HG03457 (cell line): ENCODE measurements around the gene TYW1.
"Not testable (repeated sequence)": the region's sequence is repeated elsewhere in the genome, so short reads cannot be mapped to it uniquely, and the experiment has no call there.

ENCODE experiments used
- ATAC-seq: cut with Tn5 transposase; IDR thresholded peaks from one replicate; pipeline ENCODE4 v1.9.1; 2021; ENCODE audit warnings: moderate number of reproducible peaks; ENCODE audit not compliant: unreplicated experiment

Gene TYW1

DNA sequence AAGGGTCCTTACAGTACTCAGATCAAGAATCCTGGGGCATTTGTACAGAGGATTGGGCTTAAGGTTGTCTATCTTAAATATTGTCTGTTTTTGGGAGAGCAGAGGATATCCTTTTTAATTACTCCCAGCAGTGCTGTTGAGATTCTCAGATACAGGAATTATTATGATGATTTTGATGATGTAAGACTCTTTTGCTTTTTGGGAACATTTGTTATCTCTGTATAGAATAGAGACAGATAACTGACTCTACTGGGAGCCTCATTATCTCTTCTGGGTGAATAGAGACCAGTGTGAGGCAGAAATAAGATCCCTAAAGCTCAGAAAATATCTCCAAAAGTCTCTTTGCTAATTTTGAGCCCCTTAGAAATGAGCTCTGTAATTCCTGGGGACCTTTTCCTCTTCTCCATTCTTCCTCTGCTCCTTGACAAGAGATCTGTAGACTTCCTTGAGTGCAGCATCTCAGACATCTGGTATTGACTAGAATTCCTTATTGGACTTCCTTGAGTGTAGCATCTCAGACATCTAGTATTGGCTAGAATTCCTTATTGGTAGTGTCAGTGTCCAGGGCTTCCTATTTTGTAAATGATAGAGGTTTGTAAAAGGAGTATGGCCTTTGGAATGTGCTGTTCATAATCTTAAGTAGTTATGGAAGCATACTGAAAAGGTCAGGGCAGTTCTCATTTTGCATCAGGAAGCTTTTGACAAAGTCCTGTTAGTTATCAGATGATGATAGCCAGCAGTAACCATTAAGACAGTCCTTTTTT lies 118.0 kb downstream of the TYW1 start:
- ATAC-seq = not testable (repeated sequence)

DNA sequence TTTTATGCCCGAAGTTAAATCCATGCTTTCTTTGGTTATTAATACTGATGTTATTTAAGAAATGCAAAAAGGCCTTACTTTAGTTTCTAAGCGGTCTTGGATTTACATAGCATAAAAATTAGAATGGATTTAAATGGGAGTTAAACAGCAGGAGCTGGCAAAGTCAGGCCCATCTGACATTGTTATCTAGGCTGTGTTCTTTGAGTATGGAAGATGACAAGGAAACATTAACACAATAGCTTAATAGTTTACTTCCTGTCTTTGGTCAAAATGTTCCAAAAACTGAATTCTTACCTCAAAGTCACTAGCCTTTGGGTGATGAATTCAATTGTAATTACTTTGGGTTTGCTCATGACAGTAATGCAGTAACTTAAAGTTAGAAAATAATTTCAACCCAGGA lies 123.9 kb downstream of the TYW1 start:
- ATAC-seq = not testable (repeated sequence)

DNA sequence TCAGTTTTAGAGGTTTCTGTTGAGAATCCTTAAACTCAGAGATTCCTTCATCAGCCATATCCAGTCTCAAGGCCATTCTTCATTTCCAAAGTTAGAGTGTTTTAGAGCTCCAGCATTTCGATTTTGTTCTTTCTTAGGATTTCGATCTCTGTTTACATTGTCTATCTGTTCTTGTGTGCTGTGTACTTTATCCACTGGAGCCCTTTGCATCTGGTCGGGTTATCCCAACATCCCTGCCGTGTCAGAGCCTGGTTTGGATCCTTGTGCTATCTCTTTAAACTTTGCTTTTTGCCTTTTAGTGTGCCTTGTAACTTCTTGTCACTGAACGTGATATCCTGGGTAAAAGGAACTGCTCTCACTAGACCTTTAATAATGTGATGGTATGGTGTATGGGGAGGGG lies 131.6 kb downstream of the TYW1 start:
- ATAC-seq = not testable (repeated sequence)

DNA sequence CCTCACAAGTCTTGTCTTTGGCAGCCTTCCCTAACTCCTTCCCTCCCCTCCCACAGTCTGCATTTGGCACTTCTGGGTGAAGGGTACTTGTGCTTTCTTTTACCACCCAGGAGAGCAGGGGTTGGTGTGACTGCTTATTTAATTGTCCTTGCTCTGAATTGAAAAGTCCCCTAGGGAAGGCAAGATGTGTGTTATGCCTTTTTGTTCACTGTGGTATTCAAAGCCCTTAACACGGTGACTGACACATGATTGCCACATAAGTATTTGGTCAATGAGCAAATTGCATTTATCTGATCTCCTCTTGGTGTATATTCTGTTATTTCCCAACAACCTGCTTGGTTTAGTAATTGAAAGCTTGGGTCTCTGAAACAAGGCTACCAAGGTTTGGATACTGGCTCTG lies 134.1 kb downstream of the TYW1 start:
- not testable (repeated sequence) for ATAC-seq

GRCh38 chr7:67134912-67135311 lies 138.3 kb downstream of the TYW1 start:
- ATAC-seq = not testable (repeated sequence)

DNA sequence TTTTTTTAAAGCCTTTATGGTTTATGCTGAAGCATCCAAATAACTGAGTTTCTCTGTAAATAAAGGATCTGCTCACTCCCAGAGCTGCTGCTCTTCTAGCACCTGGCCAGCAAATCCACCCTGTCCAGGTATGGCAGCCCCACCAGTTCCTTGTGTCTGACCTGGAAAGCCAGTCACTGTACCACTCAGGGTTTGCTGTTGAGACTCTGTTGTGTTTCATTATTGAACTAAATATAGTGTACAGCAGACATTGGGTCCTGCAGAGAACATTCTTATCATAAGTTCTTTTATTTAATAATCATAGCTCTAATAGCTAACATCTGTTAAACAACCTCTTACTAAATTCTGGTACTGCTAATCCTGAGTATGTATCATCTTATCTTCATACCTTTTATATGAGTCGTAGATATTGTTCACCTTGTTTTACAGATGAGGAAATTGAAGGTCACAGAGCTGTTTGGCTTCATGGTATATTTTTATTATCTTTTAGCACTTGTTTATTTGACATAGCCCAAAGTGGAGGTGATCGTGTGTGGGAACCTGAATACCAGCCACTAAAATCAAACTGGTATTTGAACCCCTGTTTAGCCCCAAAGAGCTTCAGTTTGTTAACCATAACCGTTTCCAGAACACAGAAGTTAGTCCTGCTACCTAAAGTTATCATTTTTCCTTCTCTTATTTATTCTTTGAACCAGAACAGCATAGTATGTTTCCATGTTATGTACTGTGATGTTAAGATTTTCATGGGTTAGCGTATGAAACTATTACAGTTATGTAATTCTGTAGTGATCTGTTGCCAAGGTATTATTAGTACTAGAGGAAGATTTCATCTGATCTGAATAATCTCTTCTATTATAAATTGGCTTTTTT lies 139.2 kb downstream of the TYW1 start:
- ATAC-seq = not testable (repeated sequence)

- not testable (repeated sequence) for ATAC-seq
Observed at GRCh38 chr7:67137489-67137888, 140.9 kb downstream of the TYW1 start.

DNA sequence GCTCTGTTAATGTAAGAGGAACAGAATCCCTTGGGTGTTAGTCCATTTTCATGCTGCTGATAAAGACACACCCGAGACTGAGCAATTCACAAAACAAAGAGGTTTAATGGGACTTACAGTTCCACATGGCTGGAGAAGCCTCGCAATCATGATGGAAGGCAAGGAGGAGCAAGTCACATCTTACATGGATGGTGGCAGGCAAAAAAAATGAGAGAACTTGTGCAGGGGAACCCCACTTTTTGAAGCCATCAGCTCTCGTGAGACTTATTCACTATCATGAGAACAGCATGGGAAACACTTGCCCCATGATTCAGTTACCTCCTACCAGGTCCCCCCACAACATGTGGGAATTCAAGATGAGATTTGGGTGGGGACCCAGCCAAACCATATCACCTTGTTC lies 143.2 kb downstream of the TYW1 start:
- not testable (repeated sequence) for ATAC-seq

DNA sequence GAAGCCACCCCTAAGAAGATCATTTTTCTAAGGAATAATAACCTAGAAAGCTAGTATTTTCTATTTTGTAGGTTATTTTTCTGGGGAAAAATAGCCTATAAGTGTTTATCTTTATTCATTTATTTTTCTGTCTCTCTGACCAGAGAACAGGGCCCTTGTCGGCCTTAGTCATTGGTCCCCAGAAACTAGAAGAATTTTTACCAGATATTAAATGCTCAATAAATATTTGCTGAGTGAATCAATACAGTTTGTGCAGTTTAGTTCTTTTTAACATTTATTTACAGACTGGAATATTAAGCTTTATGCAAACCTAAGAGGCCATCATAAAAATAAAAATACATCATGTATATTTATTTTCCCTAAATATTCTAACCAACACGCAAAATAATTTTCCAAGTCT lies 144.4 kb downstream of the TYW1 start:
- not testable (repeated sequence) for ATAC-seq

- ATAC-seq = not testable (repeated sequence)
Observed at GRCh38 chr7:67143091-67143786, 146.6 kb downstream of the TYW1 start.

DNA sequence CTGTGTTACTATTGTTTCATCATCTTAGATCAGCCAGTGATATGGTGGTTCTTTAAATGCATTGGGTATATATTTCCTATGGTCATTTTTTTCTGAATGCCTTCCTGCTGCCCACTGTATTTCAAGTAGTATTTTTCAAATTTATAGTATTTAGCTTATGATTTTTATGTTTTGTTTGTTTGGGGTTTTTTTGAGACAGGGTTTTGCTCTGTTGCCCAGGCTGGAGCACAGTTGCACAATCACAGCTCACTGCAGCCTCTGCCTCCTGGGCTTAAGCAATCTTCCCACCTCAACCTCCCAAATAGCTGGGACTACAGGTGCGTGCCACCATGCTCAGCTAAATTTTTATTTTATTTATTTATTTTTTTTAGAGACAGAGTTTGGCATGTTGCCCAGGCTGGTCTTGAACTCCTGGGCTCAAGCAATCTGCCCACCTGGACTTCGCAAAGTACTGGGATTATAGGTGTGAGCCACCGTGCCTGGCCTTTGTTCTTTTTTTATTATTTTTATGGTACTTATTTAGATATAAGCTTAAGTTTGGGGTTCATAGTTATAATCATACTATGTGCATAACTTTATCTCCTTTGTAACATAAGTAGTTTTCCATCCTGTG lies 149.1 kb downstream of the TYW1 start:
- ATAC-seq = not testable (repeated sequence)

- ATAC-seq = not testable (repeated sequence)
Observed at GRCh38 chr7:67149131-67149530, 152.5 kb downstream of the TYW1 start.

GRCh38 chr7:67154374-67154773 lies 157.7 kb downstream of the TYW1 start:
- ATAC-seq = not testable (repeated sequence)

DNA sequence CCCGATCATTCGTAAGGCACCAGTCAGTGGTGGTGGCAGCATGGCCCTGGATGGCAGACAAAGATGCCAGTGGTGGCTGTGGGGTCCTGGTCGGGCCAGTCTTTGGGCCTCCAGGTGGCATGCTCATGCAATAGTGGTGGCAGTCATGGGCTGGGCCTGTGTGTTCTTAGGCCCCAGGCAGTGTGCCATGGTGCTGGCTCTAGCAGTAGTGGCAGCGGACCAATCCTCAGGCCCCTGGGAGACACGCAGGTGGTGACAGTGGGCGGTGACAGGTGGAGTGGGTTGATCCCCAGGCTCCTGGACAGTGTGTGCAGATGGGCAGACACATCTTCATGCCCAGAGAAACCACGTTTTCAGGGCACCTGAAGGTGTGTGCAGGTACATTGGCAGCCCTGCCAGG lies 159.4 kb downstream of the TYW1 start:
- ATAC-seq = not testable (repeated sequence)

- ATAC-seq = peak; percentile 76
Observed at GRCh38 chr7:67163285-67163684, 166.7 kb downstream of the TYW1 start.

- not testable (repeated sequence) for ATAC-seq
Observed at GRCh38 chr7:67171151-67171550, 174.5 kb downstream of the TYW1 start.

GRCh38 chr7:67176730-67177129 lies 180.1 kb downstream of the TYW1 start:
- not testable (repeated sequence) for ATAC-seq

GRCh38 chr7:67178915-67179688 lies 182.5 kb downstream of the TYW1 start:
- not testable (repeated sequence) for ATAC-seq

GRCh38 chr7:67182956-67183750 lies 186.5 kb downstream of the TYW1 start:
- not testable (repeated sequence) for ATAC-seq
